Stimulated activated naive CD4-positive, alpha-beta T cell treated with Interleukin-2 at 50 U/mL for 16 hours (primary cell): ENCODE data around the gene SORD.
"Not testable (repeated sequence)": the region's sequence is repeated elsewhere in the genome, so short reads cannot be mapped to it uniquely, and the experiment has no call there.

Source experiments
- DNase-seq: peaks from one replicate; lab custom pipeline; 2025; lab: John Stamatoyannopoulos, UW

SORD gene

DNA sequence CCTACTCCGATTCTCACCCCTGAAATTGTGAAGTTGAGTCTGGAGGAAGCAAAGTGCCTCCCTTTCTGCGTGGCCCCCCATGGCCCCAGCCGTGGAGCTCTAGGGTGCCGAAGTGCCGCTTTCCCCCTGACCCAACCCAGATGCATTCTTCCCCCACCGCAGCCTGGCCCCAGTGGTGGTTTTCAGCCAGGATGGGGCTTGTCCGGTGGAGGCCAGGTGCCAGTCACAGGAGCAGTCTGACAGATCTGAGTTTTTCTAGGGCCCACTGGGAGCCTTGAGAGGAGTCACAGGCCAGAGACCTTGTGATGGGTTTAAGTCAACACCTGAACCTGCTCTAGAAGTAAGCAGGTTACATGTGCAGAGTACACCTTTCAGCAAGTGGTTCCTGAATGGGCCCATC lies 39.3 kb downstream of the SORD start:
- DNase-seq = not testable (repeated sequence)

DNA sequence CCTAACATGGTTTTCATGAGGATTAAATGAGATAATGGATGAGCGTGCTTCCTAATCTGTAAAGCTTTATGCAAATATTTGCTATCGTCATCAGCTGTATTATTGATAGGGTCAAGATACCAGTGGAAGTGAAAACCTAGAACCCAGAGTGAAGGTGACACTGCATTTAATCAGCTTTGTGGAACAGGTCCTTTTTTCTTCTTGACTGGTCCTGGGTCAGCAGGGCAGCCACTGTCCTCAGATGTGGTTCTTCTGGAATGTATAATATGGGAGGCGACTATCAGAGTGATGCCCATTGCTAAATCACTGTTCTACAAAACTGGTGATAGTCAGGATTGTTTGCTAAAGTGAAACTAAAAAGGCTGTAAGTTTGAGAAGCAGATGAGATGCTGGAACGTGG lies 41.4 kb downstream of the SORD start:
- no peak for DNase-seq

DNA sequence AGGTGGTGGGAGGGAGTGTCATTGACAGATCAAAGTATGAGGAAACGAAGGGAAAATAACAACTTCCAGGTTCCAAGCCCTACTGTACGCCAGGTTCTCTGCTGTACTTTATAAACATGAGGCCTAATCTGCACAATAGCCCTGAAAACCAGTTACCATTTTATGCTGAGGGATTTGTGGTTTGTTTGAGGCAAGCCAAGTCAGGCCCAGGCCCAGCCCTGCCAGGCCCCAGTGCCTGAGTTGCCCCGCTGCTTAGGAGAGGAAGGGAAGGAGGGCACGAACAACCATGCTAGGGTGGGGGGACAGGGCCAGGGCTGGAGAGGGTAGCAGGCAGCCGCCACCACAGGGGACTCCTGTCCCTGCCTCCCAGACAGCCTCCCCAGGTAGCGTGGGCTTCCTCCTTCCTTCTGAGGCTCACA lies 47.0 kb downstream of the SORD start:
- DNase-seq = not testable (repeated sequence)

DNA sequence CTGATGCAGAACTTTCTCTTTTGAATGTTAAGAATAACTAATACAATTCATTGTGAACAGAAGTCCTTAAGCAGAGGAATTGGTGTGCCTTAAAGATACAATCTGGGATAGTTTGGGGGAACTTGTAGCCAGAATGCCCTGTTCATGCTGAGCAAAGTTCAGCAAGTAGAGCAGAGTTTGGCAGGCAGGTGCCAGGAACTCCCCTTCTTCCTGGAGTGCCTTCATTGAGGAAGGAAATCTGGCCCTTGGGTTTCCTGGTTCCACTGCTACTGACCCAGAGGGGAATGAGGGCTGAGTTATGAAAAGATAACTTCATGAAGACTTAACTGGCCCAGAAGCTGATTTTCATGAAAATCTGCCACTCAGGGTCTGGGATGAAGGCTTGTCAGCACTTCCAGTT lies 50.6 kb downstream of the SORD start:
- DNase-seq = not testable (repeated sequence)

DNA sequence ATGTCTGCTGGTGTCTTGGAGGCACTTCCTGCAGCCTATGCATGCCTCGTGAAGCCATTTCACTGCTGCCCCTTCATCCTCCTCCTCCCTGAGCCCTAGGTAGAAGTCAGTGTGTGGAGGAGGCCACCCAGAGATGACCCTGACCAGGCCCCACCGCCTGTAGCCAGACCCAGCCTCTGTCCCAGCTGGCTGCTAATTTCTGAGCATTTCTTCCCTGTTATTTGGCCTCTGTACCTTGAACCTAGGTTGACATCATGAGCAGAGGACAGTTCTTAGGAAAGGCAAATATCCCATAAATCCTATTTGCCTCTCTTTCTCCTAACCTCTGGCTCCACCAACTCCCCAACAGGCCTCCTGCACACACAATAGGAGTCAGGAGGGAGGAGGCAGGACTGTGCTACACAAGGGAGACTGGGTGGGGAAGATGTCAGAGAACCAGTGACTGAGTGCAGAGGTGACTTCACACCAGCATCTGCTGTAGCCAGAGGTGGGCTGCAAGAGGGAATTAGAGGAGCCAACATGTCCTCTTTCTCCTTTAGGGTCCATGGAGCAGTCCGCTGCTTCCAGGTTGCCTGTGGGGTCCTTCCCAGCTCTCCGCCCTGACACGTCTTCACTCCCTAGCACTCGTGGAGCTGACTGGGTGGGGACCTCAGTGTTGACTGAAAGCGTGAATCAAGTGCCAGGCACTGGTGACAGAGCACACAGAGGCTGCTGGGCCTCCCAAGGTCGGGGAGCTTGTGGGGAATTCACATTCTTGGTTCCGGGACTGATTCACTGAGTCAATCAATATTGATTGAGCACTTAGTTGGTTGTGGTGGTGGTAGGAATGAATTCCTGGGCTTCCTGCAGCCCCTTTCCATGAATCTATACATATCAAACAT lies 52.7 kb downstream of the SORD start:
- not testable (repeated sequence) for DNase-seq

DNA sequence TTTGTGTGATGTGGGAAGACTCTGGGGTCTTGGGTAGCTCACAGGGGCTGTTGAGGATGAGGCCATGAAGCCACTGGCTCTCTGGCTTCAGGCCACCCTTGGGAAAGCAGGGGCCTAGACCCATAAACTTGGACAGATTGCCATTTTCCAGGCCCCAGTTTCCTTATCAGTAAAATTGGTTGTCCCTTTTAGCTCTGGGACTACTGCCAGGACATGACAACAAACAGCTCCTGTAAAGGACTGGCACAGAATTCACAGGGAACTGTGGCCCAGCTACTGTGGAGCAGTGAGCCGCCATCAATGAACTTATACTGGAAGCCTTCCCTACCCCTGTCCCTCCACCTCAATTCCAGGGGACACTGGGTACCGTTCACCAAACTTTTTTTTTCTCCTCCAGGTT lies 54.4 kb downstream of the SORD start:
- DNase-seq = not testable (repeated sequence)

DNA sequence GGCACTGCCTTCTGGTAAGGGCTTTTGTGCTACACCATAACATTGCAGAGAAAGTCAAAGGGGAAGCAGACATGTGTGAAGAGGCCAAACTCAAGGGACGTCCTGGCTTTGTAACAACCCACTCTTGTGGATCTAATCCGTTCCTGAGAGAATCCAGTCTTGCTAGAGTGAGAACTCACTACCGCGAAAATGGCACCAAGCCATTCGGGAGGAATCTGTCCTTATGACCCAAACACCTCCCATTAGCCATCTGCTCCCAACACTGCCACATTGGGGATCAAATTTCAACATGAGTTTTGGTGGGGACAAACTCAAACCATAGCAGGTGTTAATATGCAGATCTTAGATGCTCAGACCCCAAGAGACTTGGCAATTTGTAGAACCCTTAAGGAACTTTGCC lies 56.2 kb downstream of the SORD start:
- not testable (repeated sequence) for DNase-seq

DNA sequence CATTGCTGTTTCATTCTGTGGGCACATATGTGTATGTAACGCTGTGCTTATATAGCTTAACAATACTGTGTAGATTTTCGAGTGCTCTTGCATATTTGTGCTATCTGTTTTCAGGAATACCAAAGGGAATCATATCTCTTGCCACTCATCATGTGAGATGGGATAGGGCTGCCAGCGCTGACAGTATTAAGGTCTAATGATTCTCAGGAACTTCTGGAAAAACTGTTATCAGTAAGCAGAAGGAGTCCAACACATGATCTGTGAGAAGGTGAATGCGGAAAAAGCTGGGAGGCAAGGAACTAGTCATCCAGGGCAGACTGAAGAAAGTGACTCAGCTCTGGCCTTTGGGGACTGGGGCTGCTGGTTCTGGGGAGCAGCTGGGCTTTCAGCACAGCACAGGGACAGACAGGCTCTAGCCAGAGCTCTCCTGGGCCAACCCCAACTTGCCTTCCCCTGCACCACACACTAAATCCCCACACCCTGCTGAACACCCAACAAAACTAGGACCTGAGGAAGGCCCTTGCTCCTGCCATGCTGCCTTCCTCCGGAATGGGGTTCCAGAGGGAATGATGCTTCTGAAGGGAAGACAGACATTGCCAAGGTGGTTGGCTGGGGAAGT lies 56.7 kb downstream of the SORD start:
- not testable (repeated sequence) for DNase-seq

DNA sequence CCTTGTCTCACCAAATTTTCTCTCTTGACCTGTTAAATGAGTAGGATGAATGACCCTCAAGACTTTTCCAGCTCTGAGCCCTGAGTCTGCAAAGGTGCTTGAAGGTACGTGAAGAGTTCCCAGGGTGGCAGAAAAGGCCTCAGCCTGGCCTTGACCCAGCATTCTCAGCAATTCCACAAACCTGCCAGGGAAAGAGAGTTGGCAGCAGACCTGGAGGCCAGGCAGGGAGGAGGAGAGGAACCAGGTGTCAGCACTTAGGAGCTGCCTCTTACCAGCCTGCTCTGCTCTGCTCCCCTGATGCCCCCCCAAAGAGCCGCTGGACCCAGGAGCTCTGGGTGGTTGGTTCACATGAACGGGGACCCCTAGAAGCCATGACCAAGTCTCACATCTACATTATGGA lies 57.6 kb downstream of the SORD start:
- not testable (repeated sequence) for DNase-seq

DNA sequence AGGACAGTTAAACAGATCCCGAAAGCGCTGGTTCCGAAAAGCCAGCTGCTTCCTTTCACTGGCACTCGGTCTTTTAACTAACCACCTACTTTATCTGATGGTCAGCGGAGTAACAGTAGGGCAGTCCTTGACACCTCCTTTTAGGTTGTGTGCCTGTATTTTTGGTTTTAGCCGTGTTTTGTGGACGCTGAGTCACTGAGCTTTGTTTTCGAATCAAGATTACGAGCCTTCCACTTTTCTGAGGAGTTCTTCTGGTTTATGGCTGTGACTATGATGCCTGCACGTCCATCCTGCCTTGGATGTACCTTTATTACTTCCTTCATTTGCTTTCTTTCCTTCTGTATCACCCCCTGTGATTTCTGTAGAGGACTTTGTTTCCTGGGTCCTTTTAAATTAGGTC lies 59.4 kb downstream of the SORD start:
- DNase-seq = not testable (repeated sequence)

DNA sequence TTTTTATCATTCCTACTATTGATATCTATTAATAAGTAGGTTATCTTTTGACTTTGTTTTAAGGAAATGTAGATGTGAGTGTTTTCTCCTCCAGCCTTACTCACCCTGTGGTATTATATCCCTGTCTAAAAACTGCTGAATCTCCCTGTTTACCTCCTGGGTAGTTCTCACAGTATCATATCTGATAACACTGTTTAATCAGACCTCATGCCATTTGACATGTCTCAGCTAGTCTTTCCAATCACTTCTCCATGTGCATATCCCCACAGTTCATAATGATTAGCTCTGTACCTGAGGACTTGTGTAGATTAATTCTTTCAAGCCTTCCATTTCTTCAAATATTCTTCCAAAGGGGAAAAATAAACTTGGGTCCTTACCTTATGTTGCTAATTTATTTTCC lies 60.2 kb downstream of the SORD start:
- no peak for DNase-seq

DNA sequence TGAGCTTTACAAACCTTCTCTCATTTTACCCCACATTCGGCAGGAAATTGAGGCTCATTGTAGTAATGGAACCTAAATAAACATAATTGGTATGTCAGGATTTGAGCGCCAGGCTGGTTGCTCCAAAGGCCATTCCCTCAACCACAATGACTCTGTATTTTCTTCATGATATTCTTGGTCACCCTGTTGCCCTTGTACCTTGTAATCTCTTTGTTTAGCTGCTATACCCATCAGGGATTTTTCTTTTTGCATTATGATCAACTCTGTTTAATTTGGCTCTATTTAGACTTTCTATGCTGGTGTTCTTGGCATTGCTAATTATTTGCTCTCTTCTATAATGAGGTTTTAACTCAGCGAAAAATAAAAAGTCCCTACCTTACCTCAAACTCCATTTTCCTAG lies 61.2 kb downstream of the SORD start:
- DNase-seq = no peak

DNA sequence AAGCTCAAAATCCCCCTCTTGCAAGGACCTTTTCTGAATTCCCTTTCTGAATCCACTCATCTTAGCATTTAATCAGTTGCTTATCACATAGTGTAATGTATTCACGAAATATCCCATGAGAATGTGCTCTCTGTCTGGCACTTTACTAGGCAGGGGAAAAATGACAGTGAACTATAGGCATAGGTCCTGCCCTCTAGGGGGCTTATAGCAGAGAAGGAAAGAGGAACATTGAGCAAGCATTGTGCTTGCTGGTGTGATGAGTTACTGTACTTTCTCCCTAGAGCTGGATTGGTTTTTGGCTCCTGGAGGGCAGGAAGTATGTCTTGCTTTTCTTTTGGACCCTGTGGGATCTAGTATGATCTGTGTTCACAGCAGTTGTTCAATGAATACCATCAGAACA lies 64.5 kb downstream of the SORD start:
- no peak for DNase-seq

DNA sequence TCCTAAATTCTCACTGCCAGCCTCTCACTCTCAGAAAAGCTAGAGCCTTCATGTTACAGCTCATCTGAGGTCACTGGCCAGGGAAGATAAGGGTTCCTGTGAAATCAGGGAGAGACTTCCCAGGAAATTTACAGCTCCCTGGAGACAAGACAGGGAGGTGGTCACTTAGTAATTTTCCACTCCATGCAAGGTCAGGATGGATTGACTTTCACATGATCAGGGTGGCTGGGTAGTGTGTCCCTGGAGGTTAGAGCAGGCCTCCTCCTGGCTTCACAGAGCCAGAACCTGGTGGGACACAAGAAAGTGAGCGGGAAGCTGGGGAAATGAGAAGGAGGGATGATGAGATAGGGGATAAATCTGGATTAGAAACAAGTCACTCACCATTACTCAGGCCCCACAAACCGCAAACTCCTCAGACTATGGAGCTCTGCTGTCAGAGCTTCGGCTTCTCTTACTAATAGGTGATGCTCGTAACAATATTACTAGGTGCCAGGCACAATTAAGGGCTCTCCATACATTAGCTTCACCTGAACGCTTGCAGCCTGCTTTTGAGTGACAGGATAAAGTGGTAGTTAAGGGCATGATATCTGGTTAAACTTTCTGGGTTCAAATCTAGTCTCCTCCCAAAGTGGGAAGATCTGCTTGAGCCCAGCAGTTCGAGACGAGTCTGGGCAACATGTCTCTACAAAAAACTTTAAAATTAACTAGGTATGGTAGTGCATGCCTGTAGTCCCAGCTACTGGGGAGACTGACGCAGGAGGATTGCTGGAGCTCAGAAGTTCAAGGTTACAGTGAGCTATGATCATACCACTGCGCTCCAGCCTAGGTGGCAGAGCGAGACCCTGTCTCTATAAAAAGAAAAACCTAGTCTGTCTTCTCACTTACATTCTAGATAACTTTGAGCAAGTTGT lies 66.1 kb downstream of the SORD start:
- no peak for DNase-seq

DNA sequence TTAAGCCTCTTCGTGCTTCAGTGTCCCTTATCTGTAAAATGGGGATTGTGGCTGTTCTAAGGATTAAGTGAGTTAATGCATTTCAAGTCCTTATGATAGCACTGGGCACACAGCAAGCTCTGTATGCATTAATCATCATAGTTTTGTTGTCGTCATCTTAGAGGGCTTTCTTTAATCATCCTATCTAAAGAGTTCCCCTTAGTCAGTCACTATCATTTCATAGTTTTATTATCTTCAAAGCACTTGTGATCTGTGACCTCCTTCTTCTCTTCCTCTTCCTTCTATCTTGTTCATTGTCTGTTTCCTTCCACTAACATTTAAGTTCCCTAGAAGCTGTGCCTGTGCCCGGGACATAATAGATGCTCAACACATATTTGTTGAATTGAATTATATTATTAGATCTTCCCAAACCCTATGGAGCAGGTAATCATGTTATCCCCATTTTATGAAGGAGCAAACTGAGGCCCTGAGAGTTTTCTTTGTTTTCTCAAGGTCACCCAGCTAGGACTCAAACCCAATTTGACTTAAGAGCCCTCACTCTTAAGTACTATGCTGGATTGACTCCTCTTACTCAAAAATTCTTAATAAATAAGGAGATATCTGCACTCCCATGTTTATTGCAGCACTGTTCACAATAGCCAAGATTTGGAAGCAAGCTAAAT lies 66.8 kb downstream of the SORD start:
- no peak for DNase-seq

DNA sequence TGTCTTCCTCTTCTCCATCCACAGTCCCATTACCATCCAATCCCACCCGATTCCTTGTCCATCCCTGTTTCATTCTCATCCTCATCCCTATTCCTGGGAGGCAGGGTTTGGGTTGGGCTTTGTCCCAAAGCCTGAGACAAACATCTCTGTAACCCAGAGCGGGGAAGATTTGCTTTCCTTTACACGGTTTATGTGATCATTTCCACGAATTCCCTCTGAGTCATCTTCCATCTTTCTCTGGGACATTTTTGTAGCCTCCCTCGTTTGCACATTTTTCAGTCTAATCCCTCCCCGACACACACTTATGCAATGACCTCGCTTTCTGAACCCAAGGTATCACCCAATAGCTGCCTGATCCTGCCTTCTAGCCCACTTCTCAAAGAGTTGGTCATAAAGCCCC lies 68.2 kb downstream of the SORD start:
- DNase-seq = no peak

DNA sequence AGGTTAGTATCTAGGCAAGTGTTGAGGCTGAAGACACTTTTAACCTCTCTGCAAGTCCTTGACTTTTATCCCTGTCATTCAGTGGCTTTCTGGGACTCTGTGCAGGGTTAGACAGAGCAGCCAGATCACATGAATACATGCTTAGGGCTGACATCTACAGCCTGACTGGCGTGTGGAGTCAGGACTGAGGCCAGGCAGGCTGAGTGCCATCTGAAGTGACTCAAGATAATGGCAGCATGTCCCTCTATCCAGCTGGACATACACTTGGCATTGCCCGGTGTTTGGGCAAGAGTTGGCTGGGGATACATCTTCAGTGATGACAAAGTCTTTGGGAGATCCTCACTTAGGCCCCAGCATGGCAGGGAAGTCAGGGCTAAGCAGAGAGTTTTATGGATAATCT lies 68.6 kb downstream of the SORD start:
- no peak for DNase-seq

DNA sequence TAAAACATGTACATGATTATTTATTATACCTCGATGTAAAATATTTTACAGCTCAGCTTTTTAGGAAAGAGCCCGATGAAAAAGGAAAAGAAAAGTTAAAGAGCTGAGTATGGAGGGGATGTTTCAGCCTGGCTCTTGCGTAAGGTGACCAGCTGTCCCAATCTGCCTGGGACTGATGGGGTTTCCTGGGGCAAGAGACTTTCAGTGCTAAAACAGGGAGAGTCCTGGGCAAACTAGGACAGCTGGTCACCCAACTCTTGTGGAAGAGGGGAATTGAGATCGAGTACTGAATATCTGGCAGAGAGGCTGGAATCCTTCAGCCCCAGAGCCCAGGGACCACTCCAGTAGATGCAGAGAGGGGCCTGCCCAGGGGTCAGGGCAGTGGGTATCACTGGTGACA lies 70.0 kb downstream of the SORD start:
- DNase-seq = no peak

DNA sequence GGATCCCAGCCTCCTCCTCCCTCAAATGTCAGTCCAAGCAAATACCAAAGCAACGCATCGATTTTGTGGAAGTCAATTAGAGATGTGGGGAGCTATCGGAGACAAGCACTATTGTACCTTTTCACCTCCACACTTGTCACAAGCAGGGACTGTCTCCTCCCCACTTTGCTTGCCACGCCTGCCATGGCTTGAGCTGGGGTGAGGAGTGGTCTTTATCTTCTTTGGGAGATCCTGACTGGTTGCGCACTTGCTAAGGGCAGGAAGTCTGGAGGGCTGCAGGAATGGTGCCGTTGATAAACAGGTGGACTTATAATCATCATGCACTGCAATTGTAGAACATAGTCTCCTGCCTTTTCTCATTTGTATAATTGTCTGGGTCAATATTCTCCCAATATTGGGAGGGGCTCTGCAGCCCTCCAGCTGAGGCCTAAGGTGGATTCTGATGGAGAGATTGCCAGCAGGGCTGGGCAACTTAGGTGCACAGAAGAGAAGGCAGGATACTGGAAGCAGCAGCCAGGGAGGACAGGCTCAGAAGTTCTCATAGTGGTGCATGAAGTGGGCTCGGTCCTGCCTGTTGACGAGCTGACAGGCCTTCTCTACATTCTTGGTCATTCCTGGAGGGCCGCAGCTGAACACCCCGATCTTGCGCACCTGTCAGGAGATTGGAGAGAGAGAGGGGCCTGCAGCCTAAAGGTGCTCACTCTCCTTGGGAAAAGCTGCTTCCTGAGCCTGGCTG lies 70.8 kb downstream of the SORD start:
- no peak for DNase-seq

DNA sequence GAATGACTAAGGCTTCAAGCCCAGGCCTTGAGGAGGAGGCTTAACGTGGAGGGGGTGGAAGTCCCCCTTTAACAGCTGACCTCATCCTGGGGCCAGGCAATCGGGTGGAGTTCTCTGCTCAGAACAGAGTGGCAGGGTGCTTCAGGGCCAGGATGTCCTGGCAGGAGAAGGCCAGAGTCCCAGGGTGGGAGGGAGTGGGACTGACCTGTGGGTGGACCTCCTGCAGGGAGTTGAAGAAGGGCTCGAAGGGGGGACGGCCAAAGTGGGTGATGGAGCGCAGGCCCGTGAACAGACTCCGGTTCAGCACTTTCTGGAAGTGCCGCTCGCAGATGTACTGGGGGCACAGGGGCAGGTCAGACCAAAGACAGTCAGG lies 71.3 kb downstream of the SORD start:
- DNase-seq = no peak

DNA sequence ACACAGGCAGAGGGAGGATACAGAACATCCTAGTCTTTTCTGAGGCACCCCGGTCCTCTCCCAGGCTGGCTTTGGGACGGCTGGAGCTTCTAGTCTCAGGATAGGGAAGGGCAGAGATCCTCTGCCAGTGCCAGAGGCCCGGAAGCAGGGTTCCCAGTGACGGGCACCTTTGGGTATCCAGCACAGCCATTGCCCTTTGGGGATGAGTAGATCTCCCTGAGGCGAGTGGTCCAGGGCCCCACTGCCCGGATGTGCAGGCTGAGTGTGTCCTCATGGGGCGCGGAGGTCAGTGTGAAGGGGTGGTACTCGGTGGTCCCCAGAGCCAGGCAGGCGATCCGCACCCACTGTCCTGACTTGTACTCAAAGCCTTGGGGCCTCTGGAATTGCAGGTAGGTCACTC lies 72.7 kb downstream of the SORD start:
- no peak for DNase-seq
